ENCODE data around the gene DOCK7.

DNA sequence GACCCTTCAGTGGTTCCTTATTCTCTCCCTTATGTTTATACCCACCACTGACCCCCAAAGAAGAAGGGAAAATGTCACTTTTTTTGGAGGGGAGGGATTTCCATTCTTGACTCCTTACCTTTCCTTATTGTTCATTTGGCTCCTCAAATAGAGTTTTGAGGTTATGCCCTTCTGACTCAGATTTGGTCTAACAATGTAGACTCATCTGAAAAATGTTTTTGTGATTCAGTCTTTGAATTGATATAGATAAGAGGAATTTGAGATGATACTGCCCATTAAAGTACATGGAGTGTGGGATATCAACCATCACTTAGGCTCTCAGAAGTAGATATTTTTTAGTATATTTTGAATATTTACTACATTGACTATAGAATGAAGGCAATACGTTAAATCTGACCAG, 235.2 kb downstream of the DOCK7 start:
- TF ChIP-seq POLR2A (IDR thresholded peaks at IDR 0.05; ENCODE audit: low read length) (no peak), GATA1 (IDR thresholded peaks at IDR 0.05; ENCODE audit: low read depth, low read length) (no peak)

Data from erythroblast (primary cell).